Trophoblast cell (in vitro differentiated cells and primary cell): ENCODE measurements around the gene MYOT.
A peak's percentile ranks its signal among the peaks of the same experiment; 100 is the strongest.

ENCODE experiments used
- DNase-seq, 2 donors: peaks; one replicate each; pipeline ENCODE4 v3.0.0-alpha.2; 2016
- H2AFZ ChIP-seq: 2 replicates; pipeline ENCODE4 v1.6.1; 2013; ENCODE audit warnings: low read length, moderate library complexity, mild to moderate bottlenecking; ENCODE audit not compliant: insufficient read depth, poor library complexity
- H2AK5ac ChIP-seq: 2 replicates; pipeline ENCODE4 v1.6.1; 2013; ENCODE audit warnings: mild to moderate bottlenecking, low read length
- H2BK120ac ChIP-seq: 2 replicates; pipeline ENCODE4 v1.6.1; 2013; ENCODE audit warnings: low read length, mild to moderate bottlenecking, moderate library complexity; ENCODE audit not compliant: insufficient read depth, poor library complexity
- H2BK12ac ChIP-seq: 2 replicates; pipeline ENCODE4 v1.6.1; 2013; ENCODE audit warnings: mild to moderate bottlenecking, low read length, moderate library complexity
- H2BK5ac ChIP-seq: 2 replicates; pipeline ENCODE4 v1.6.1; 2013; ENCODE audit warnings: low read length, low read depth, moderate library complexity, mild to moderate bottlenecking; ENCODE audit not compliant: poor library complexity
- H3K14ac ChIP-seq: 2 replicates; pipeline ENCODE4 v1.6.1; 2013; ENCODE audit warnings: mild to moderate bottlenecking, low read length
- H3K18ac ChIP-seq: 2 replicates; pipeline ENCODE4 v1.6.1; 2013; ENCODE audit warnings: mild to moderate bottlenecking, low read length
- H3K23ac ChIP-seq: 2 replicates; pipeline ENCODE4 v1.6.1; 2013; ENCODE audit warnings: low read length
- H3K27ac ChIP-seq: 2 replicates; pipeline ENCODE4 v1.5.1; 2013; ENCODE audit warnings: low read depth, mild to moderate bottlenecking, inconsistent platforms, low read length, moderate library complexity
- H3K27me3 ChIP-seq: 2 replicates; pipeline ENCODE4 v1.6.1; 2013; ENCODE audit warnings: inconsistent platforms, mild to moderate bottlenecking, low read length, moderate library complexity; ENCODE audit not compliant: insufficient read depth
- H3K36me3 ChIP-seq, 2 experiments: 1 replicate in 1 of 2; 2 replicates in 1 of 2; pipeline ENCODE4 v1.6.1; 2013; ENCODE audit warnings: low read length in 2 of 2, mild to moderate bottlenecking in 2 of 2, moderate library complexity in 1 of 2; ENCODE audit not compliant: insufficient read depth in 2 of 2, control insufficient read depth in 1 of 2
- H3K4ac ChIP-seq: 2 replicates; pipeline ENCODE4 v1.6.1; 2013; ENCODE audit warnings: low read depth, mild to moderate bottlenecking, low read length, moderate library complexity
- H3K4me1 ChIP-seq, 2 experiments: 1 replicate in 1 of 2; 2 replicates in 1 of 2; pipeline ENCODE4 v1.6.1; 2013; ENCODE audit warnings: low read length in 2 of 2, mild to moderate bottlenecking in 2 of 2, moderate library complexity in 1 of 2; ENCODE audit not compliant: insufficient read depth in 2 of 2, control insufficient read depth in 1 of 2
- H3K4me2 ChIP-seq: 2 replicates; pipeline ENCODE4 v1.6.1; 2013; ENCODE audit warnings: inconsistent platforms, mild to moderate bottlenecking, low read length, moderate library complexity
- H3K4me3 ChIP-seq: 2 replicates; pipeline ENCODE4 v1.5.1; 2013; ENCODE audit warnings: mild to moderate bottlenecking, low read depth, low read length, inconsistent platforms
- H3K79me1 ChIP-seq: one replicate; pipeline ENCODE4 v1.6.1; 2013; ENCODE audit warnings: low read length
- H3K79me2 ChIP-seq: 2 replicates; pipeline ENCODE4 v1.6.1; 2013; ENCODE audit warnings: low read length, mild to moderate bottlenecking; ENCODE audit not compliant: control insufficient read depth, insufficient read depth, poor library complexity
- H3K9ac ChIP-seq: 2 replicates; pipeline ENCODE4 v1.6.1; 2013; ENCODE audit warnings: mild to moderate bottlenecking, low read length
- H3K9me3 ChIP-seq: 2 replicates; pipeline ENCODE4 v1.6.1; 2013; ENCODE audit warnings: low read depth, mild to moderate bottlenecking, control low read depth, inconsistent platforms, low read length; ENCODE audit not compliant: insufficient read depth
- H4K12ac ChIP-seq: 2 replicates; pipeline ENCODE4 v1.6.1; 2013; ENCODE audit warnings: low read depth, mild to moderate bottlenecking, low read length, moderate library complexity
- H4K8ac ChIP-seq: 2 replicates; pipeline ENCODE4 v1.6.1; 2013; ENCODE audit warnings: low read depth, mild to moderate bottlenecking, low read length, moderate library complexity
- H4K91ac ChIP-seq: one replicate; pipeline ENCODE4 v1.6.1; 2013; ENCODE audit warnings: low read depth, mild to moderate bottlenecking, low read length, moderate library complexity
- WGBS: extraction: QIAGEN DNeasy Blood & Tissue Kit; methylation state at CpG from one replicate; pipeline ENCODE4 v1.1.7; 2013; ENCODE audit warnings: missing lambda C conversion rate; ENCODE audit not compliant: insufficient read length, insufficient coverage; ENCODE audit errors: extremely low coverage; 5-methylcytosine and 5-hydroxymethylcytosine counted together

The MYOT gene

DNA sequence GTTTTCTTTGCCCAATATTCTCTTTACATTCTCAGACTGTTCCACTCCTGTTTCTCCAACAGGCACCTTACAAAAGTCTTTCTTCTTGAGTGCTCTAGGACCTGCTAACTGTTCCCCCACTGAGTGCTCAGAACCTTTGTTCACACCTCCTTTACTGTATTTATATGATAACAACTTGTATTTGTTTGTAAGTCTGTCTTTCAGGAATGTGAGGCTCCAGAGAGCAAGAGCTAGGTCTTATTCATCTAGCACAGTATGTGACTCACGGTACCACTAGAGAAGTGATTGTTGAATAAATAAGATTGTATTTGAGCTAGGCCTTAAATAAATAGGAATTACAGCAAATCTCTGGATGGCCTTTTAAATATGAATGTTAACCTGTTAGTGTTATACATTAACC is 42.5 kb upstream of the MYOT start:
- Histone ChIP-seq H4K12ac (no peak overlapping the region), H3K4me1 (no peaks in the 10 kb centered on the region), H3K79me1 (no peaks in the 10 kb centered on the region), H3K36me3 (no peaks in the 10 kb centered on the region), H3K27me3 (no peaks in the 10 kb centered on the region), H3K27ac (no peak overlapping the region), H2BK5ac (no peak overlapping the region), H3K4me3 (no peak overlapping the region), H3K9me3 (no peaks in the 10 kb centered on the region), H4K91ac (no peak overlapping the region), H2BK120ac (no peak overlapping the region), H3K4ac (no peak overlapping the region), H3K14ac (no peak overlapping the region), H2AK5ac (no peak overlapping the region), H3K23ac (no peak overlapping the region), H3K79me2 (no peaks in the 10 kb centered on the region), H3K4me2 (no peak overlapping the region), H3K9ac (no peak overlapping the region), H2BK12ac (no peak overlapping the region), H4K8ac (no peak overlapping the region), H2AFZ (no peak overlapping the region), H3K18ac (no peak overlapping the region)
- WGBS = no CpG with 5 or more reads among the region's 1 CpG
- DNase-seq = no peak

DNA sequence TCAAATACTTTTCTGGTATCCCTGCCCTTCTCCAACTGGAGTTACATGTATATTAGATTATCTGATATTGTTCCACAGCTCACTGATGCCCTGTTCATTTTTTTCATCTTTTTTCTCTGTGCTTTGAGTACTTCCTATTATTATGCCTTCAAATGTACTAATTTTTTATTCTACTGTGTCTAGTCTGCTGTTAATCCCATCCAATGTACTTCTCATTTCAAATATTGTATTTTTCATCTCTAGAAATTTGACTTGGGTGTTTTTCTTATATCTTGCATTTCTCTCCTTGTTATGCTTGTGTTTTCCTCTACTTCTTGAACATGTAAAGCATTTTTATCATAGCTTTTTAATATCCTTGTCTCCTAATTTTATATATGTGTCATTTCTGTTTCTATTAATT is 41.6 kb upstream of the MYOT start:
- H3K27ac ChIP-seq = no peak overlapping the region
- no peak overlapping the region for H3K4ac ChIP-seq
- H3K14ac ChIP-seq = no peak overlapping the region
- no peaks in the 10 kb centered on the region for H3K4me1 ChIP-seq
- H3K4me3 ChIP-seq = no peak overlapping the region
- no peak overlapping the region for H3K4me2 ChIP-seq
- no peaks in the 10 kb centered on the region for H3K27me3 ChIP-seq
- H3K79me2 ChIP-seq = no peaks in the 10 kb centered on the region
- H2BK12ac ChIP-seq = no peak overlapping the region
- H3K79me1 ChIP-seq = no peaks in the 10 kb centered on the region
- H3K36me3 ChIP-seq = no peaks in the 10 kb centered on the region
- no peak overlapping the region for H2AK5ac ChIP-seq
- H4K91ac ChIP-seq = no peak overlapping the region
- no peak overlapping the region for H4K8ac ChIP-seq
- H2BK120ac ChIP-seq = no peak overlapping the region
- H4K12ac ChIP-seq = no peak overlapping the region
- H3K18ac ChIP-seq = no peak overlapping the region
- H2BK5ac ChIP-seq = no peak overlapping the region
- DNase-seq = no peak
- H3K23ac ChIP-seq = no peak overlapping the region
- H2AFZ ChIP-seq = no peak overlapping the region
- H3K9me3 ChIP-seq = no peaks in the 10 kb centered on the region
- H3K9ac ChIP-seq = no peak overlapping the region

DNA sequence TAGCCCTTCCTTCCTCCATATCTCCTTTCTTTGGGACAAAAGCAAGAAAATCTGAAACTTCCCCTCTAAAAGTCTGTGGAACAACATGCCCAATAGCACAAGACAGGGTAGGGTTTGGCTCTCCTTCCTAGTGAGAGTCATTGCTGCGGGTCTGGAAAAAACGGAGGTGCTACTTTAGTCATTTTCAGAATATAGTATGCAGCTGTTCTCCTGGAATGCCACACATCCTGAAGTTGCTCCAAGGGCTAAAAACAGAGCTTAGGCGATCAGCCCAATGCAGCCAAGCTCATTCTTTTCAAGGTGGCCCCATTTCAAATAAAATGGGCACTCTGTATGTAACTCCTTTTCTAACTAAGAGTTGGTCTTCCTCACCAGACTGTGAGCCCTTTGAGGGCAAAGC is 39.5 kb upstream of the MYOT start:
- Histone ChIP-seq H4K12ac (no peak overlapping the region), H3K14ac (no peak overlapping the region), H2BK12ac (no peak overlapping the region), H3K9ac (no peak overlapping the region), H2AK5ac (no peak overlapping the region), H3K79me1 (no peaks in the 10 kb centered on the region), H3K36me3 (no peaks in the 10 kb centered on the region), H3K4me3 (no peak overlapping the region), H3K18ac (no peak overlapping the region), H3K4me2 (no peak overlapping the region), H3K23ac (no peak overlapping the region), H3K4ac (no peak overlapping the region), H4K91ac (no peak overlapping the region), H2BK120ac (no peak overlapping the region), H3K79me2 (no peaks in the 10 kb centered on the region), H3K27me3 (no peaks in the 10 kb centered on the region), H4K8ac (no peak overlapping the region), H2AFZ (no peak overlapping the region), H3K4me1 (no peaks in the 10 kb centered on the region), H3K9me3 (no peaks in the 10 kb centered on the region), H2BK5ac (no peak overlapping the region), H3K27ac (no peak overlapping the region)
- peak in 1 of 2 donors; percentile 26 for DNase-seq
- WGBS = no CpG with 5 or more reads among the region's 3 CpGs

DNA sequence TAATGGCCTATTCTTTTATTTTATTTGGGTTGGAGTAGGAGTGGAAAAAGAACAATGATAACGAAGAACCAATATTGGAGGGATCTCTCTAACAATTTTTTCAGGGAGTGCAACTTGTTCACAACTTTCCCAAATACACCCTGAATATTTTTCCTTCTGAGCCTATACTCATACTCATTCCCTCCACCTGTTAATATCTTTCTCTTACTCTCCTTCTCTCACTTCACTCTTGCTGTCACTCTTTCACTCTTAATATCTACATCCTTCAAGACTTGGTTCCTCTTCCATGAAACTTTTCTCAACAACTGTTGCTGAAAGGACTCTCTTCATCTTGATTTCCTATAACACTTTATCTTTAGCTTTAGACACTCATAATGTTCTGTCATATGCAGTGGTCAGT is 39.0 kb upstream of the MYOT start:
- no peak overlapping the region for H3K4ac ChIP-seq
- no peaks in the 10 kb centered on the region for H3K36me3 ChIP-seq
- H4K12ac ChIP-seq = no peak overlapping the region
- no peaks in the 10 kb centered on the region for H3K9me3 ChIP-seq
- H3K23ac ChIP-seq = no peak overlapping the region
- H2AFZ ChIP-seq = no peak overlapping the region
- no peak for DNase-seq
- H4K91ac ChIP-seq = no peak overlapping the region
- H3K4me2 ChIP-seq = no peak overlapping the region
- no peak overlapping the region for H3K4me3 ChIP-seq
- no peak overlapping the region for H3K27ac ChIP-seq
- H2AK5ac ChIP-seq = no peak overlapping the region
- no peak overlapping the region for H3K14ac ChIP-seq
- WGBS = no CpG with 5 or more reads among the region's 1 CpG
- H3K79me2 ChIP-seq = no peaks in the 10 kb centered on the region
- H4K8ac ChIP-seq = no peak overlapping the region
- H3K79me1 ChIP-seq = no peaks in the 10 kb centered on the region
- H2BK120ac ChIP-seq = no peak overlapping the region
- no peak overlapping the region for H3K9ac ChIP-seq
- no peaks in the 10 kb centered on the region for H3K4me1 ChIP-seq
- H3K27me3 ChIP-seq = no peaks in the 10 kb centered on the region
- H3K18ac ChIP-seq = no peak overlapping the region
- no peak overlapping the region for H2BK5ac ChIP-seq
- no peak overlapping the region for H2BK12ac ChIP-seq

DNA sequence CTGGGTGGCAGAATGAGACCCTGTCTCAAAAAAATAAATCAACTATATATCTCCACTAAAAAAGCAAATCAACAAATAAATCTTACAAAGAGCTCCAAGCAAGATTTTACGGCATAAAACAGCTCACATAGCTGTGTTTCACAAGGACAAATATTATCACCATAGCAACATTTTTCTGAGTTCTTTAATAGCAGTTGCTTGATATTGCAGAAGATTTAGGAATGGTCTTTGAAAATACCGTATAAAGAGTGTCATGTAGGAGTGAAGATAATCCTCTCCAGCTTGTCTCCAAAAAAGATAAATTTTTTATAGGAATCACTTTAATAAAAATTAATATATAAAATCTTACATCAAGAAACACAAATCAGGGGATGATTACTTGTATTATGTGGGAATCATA is 36.6 kb upstream of the MYOT start:
- no peak overlapping the region for H2AK5ac ChIP-seq
- no peaks in the 10 kb centered on the region for H3K79me2 ChIP-seq
- no peak overlapping the region for H2BK120ac ChIP-seq
- H3K4me1 ChIP-seq = peaks cover 0 to 3% of the 10 kb centered on the region in 2 experiments
- WGBS = no CpG with 5 or more reads among the region's 2 CpGs
- no peaks in the 10 kb centered on the region for H3K27me3 ChIP-seq
- H3K4me2 ChIP-seq = no peak overlapping the region
- no peaks in the 10 kb centered on the region for H3K79me1 ChIP-seq
- no peak overlapping the region for H3K14ac ChIP-seq
- no peak overlapping the region for H3K4ac ChIP-seq
- H3K4me3 ChIP-seq = no peak overlapping the region
- H3K9ac ChIP-seq = no peak overlapping the region
- H3K27ac ChIP-seq = no peak overlapping the region
- no peak overlapping the region for H2BK5ac ChIP-seq
- H4K91ac ChIP-seq = no peak overlapping the region
- H2AFZ ChIP-seq = no peak overlapping the region
- H3K18ac ChIP-seq = no peak overlapping the region
- H2BK12ac ChIP-seq = no peak overlapping the region
- H3K9me3 ChIP-seq = no peaks in the 10 kb centered on the region
- H4K12ac ChIP-seq = no peak overlapping the region
- DNase-seq = no peak
- H3K23ac ChIP-seq = no peak overlapping the region
- no peaks in the 10 kb centered on the region for H3K36me3 ChIP-seq
- H4K8ac ChIP-seq = no peak overlapping the region
